HepG2 (cell line): ENCODE data around the gene PXMP4. TPM values are rescaled to one million over a fixed set of nuclear protein-coding genes. Genes with fewer than 3 reads are reported as not detected.

ENCODE experiments used
- ATF3 ChIP-seq: sonication (generic); formaldehyde crosslinking; IDR thresholded peaks from 2 replicates; pipeline ENCODE4 v1.4.0; 2020; ENCODE audit warnings: missing genetic modification reagents
- ATF7 ChIP-seq, 2 experiments: fragments of 450-650 bp in 1 of 2; sonication (generic) in 1 of 2; formaldehyde crosslinking in 1 of 2; IDR thresholded peaks; 2 replicates each; pipeline versions ENCODE4 v1.4.0 to v1.6.1; 2016 to 2020; ENCODE audit warnings: antibody characterized with exemption in 1 of 2, mild to moderate bottlenecking in 1 of 2, missing genetic modification reagents in 1 of 2
- ELK4 ChIP-seq: sonication (generic); formaldehyde crosslinking; IDR thresholded peaks from 2 replicates; pipeline ENCODE4 v1.9.0; 2021; ENCODE audit warnings: missing genetic modification reagents, borderline replicate concordance
- FOXO1 ChIP-seq: sonication (generic); formaldehyde crosslinking; IDR thresholded peaks from 2 replicates; pipeline ENCODE4 v1.4.0; 2020; ENCODE audit warnings: missing genetic modification reagents
- HDAC1 ChIP-seq: sonication (generic); formaldehyde crosslinking; IDR thresholded peaks from 2 replicates; pipeline ENCODE4 v1.5.1; 2020; ENCODE audit warnings: mild to moderate bottlenecking, missing genetic modification reagents
- HNRNPL ChIP-seq: fragments of 200-400 bp; formaldehyde crosslinking; IDR thresholded peaks from 2 replicates; pipeline ENCODE4 v1.6.1; 2017; ENCODE audit warnings: mild to moderate bottlenecking, low read depth, low read length
- JUND ChIP-seq: sonication (generic); formaldehyde crosslinking; IDR thresholded peaks from 2 replicates; pipeline ENCODE4 v1.8.0; 2022; ENCODE audit warnings: mild to moderate bottlenecking, missing genetic modification reagents
- KDM1A ChIP-seq: IDR thresholded peaks from 2 replicates; pipeline ENCODE4 v1.6.1; 2016; ENCODE audit warnings: missing compliant biosample characterization
- KDM6A ChIP-seq: IDR thresholded peaks from 2 replicates; pipeline ENCODE4 v1.6.1; 2016; ENCODE audit warnings: low read depth
- MED1 ChIP-seq: sonication (generic); formaldehyde crosslinking; IDR thresholded peaks from 2 replicates; pipeline ENCODE4 v1.4.0; 2020; ENCODE audit warnings: missing genetic modification reagents
- MEF2D ChIP-seq: sonication (generic); formaldehyde crosslinking; IDR thresholded peaks from 2 replicates; pipeline ENCODE4 v1.5.1; 2020; ENCODE audit warnings: mild to moderate bottlenecking, missing genetic modification reagents
- PCBP1 ChIP-seq: fragments of 200-400 bp; formaldehyde crosslinking; IDR thresholded peaks from 2 replicates; pipeline ENCODE4 v1.6.1; 2017; ENCODE audit warnings: mild to moderate bottlenecking, low read depth, low read length, borderline replicate concordance
- POGZ ChIP-seq: sonication (generic); formaldehyde crosslinking; IDR thresholded peaks from 2 replicates; pipeline ENCODE4 v1.4.0; 2020; ENCODE audit warnings: mild to moderate bottlenecking, missing genetic modification reagents
- POLR2A ChIP-seq, 2 experiments: IDR thresholded peaks; 2 replicates each; pipeline ENCODE4 v1.6.1; 2011; ENCODE audit warnings: low read depth in 2 of 2, low read length in 2 of 2, mild to moderate bottlenecking in 1 of 2, moderate library complexity in 1 of 2; ENCODE audit not compliant: insufficient read depth in 1 of 2
- SIX4 ChIP-seq: sonication (generic); formaldehyde crosslinking; IDR thresholded peaks from 2 replicates; pipeline ENCODE4 v1.4.0; 2020; ENCODE audit warnings: missing genetic modification reagents
- SP1 ChIP-seq, 2 experiments: fragments of 450-650 bp in 1 of 2; sonication (generic) in 1 of 2; formaldehyde crosslinking in 1 of 2; IDR thresholded peaks; 2 replicates each; pipeline versions ENCODE4 v1.4.0 to v1.6.1; 2016 to 2020; ENCODE audit warnings: missing genetic modification reagents in 1 of 2
- TBX3 ChIP-seq: fragments of 450-650 bp; IDR thresholded peaks from 2 replicates; pipeline ENCODE4 v1.6.1; 2017; ENCODE audit warnings: antibody characterized with exemption, mild to moderate bottlenecking, inconsistent platforms, borderline replicate concordance
- THRA ChIP-seq: sonication (generic); formaldehyde crosslinking; IDR thresholded peaks from 2 replicates; pipeline ENCODE4 v1.4.0; 2020; ENCODE audit warnings: missing genetic modification reagents, borderline replicate concordance
- ZBTB44 ChIP-seq: sonication (generic); formaldehyde crosslinking; IDR thresholded peaks from 2 replicates; pipeline ENCODE4 v1.4.0; 2020; ENCODE audit warnings: missing genetic modification reagents
- ZNF160 ChIP-seq: sonication (generic); formaldehyde crosslinking; IDR thresholded peaks from 2 replicates; pipeline ENCODE4 v1.8.0; 2022; ENCODE audit warnings: mild to moderate bottlenecking, inconsistent platforms, missing genetic modification reagents
- ZNF549 ChIP-seq: sonication (generic); formaldehyde crosslinking; IDR thresholded peaks from 2 replicates; pipeline ENCODE4 v1.5.0; 2020; ENCODE audit warnings: missing genetic modification reagents
- ZNF678 ChIP-seq: sonication (generic); formaldehyde crosslinking; IDR thresholded peaks from 2 replicates; pipeline ENCODE4 v1.4.0; 2020; ENCODE audit warnings: mild to moderate bottlenecking, missing genetic modification reagents
- ZNF737 ChIP-seq: sonication (generic); formaldehyde crosslinking; IDR thresholded peaks from 2 replicates; pipeline ENCODE4 v1.5.0; 2020; ENCODE audit warnings: missing genetic modification reagents, mild to moderate bottlenecking, borderline replicate concordance
- ZNF83 ChIP-seq: sonication (generic); formaldehyde crosslinking; IDR thresholded peaks from 2 replicates; pipeline ENCODE4 v1.4.0; 2020; ENCODE audit warnings: missing genetic modification reagents, mild to moderate bottlenecking, borderline replicate concordance
- ZNF878 ChIP-seq: sonication (generic); formaldehyde crosslinking; IDR thresholded peaks from 2 replicates; pipeline ENCODE4 v1.8.1; 2023; ENCODE audit warnings: mild to moderate bottlenecking, missing genetic modification reagents, moderate library complexity
- ZUFSP ChIP-seq: sonication (generic); formaldehyde crosslinking; IDR thresholded peaks from 2 replicates; pipeline ENCODE4 v1.9.0; 2021; ENCODE audit warnings: missing genetic modification reagents, mild to moderate bottlenecking, borderline replicate concordance
- polyA plus RNA-seq, 8 experiments: library from polyadenylated mRNA; depleted of rRNA in 3 of 8; stranded (reverse) in 7 of 8; unstranded in 1 of 8; fragments of >200 nt; fragmentation: Illumina TruSeq in 4 of 8; extraction: Trizol in 4 of 8; gene quantifications; 2 replicates each; pipeline versions ENCODE4 v1.2.1 to v1.2.3, GENCODE V29; 2011 to 2016; ENCODE audit warnings: low read depth in 4 of 8, missing spikeins in 1 of 8, mixed read lengths in 1 of 8; ENCODE audit not compliant: insufficient read depth in 1 of 8
- total RNA-seq, 5 experiments: library from RNA; depleted of rRNA; stranded (reverse); fragments of >200 nt; fragmentation: Illumina TruSeq; extraction: Trizol; gene quantifications; 2 replicates each; pipeline ENCODE4 v1.2.3, GENCODE V29; 2016; ENCODE audit warnings: low read depth in 1 of 5

The PXMP4 gene
- total and polyA plus RNA-seq, 2 of the 13 experiments (the other 11 are each of a cell fraction or from before 2014, with no cell fraction given): not detected

- TF ChIP-seq TBX3 (no peak), PCBP1 (no peak; the same call in 1 of the 2 replicates), POGZ (CRISPR knock-in tag) (no peak; the same call in 1 of the 2 replicates), ATF3 (CRISPR knock-in tag) (0 out of 2 replicates have a peak, but pooled peaks have one; percentile 19), POLR2A (IDR thresholded peaks at IDR 0.05; ENCODE audit: insufficient read depth in 1 of 2, low read depth in 2 of 2, low read length in 2 of 2) (no peak), ZNF83 (CRISPR knock-in tag) (no peak; the same call in 1 of the 2 replicates), ZNF160 (CRISPR knock-in tag) (no peak; the same call in 1 of the 2 replicates), ZBTB44 (CRISPR knock-in tag) (no peak), ZUFSP (no peak), THRA (CRISPR knock-in tag) (peak; percentile 65; the same call in 1 of the 2 replicates), KDM6A (no peak), MED1 (CRISPR knock-in tag) (peak; percentile 82), ZNF549 (CRISPR knock-in tag) (no peak), MEF2D (CRISPR knock-in tag) (peak; percentile 58; the same call in 1 of the 2 replicates), JUND (CRISPR knock-in tag) (0 out of 2 replicates have a peak, but pooled peaks have one; percentile 1), SIX4 (no peak), ZNF737 (CRISPR knock-in tag) (no peak), HDAC1 (CRISPR knock-in tag) (peak; percentile 52), ATF7 (IDR thresholded peaks at IDR 0.05) (no peak), ATF7 (CRISPR knock-in tag; IDR thresholded peaks at IDR 0.05) (no peak), FOXO1 (no peak), ZNF878 (CRISPR knock-in tag) (0 out of 2 replicates have a peak, but pooled peaks have one; percentile 82), KDM1A (CRISPR knock-in tag) (peak; percentile 6; the same call in 1 of the 2 replicates), ELK4 (CRISPR knock-in tag) (no peak), HNRNPL (no peak), ZNF678 (CRISPR knock-in tag) (no peak), SP1 (IDR thresholded peaks at IDR 0.05) (no peak), SP1 (CRISPR knock-in tag; IDR thresholded peaks at IDR 0.05) (no peak)
Observed at GRCh38 chr20:33731693-33732165, 11.6 kb upstream of the PXMP4 start, which contains the start of gene ZNF341 (continued).
